Psoas muscle (tissue), 8 donors: ENCODE measurements around the gene OR6B1. TPM values are rescaled to one million over a fixed set of nuclear protein-coding genes. Genes with fewer than 3 reads are reported as not detected.

ENCODE experiments used
- ATAC-seq, 4 donors: fragments of 200-7000 bp; cut with Tn5 transposase; one replicate each; pipeline ENCODE4 v1.9.1; 2020; ENCODE audit warnings: moderate library complexity in 3 of 4, mild to moderate bottlenecking in 2 of 4
- DNase-seq, 2 donors: peaks; one replicate each; pipeline ENCODE4 v3.0.0-alpha.2; 2020
- H3K27ac ChIP-seq: fragments of 200-600 bp; one replicate; pipeline ENCODE4 v1.8.0; 2022
- H3K27me3 ChIP-seq, 3 donors: fragments of 200-600 bp in 1 of 3; one replicate each; pipeline versions ENCODE4 v1.6.1 to v1.8.0; 2013 to 2022; ENCODE audit warnings: low read length in 2 of 3, mild to moderate bottlenecking in 2 of 3, moderate library complexity in 1 of 3; ENCODE audit not compliant: insufficient read depth in 3 of 3
- H3K36me3 ChIP-seq, 2 donors: fragments of 200-600 bp in 1 of 2; one replicate each; pipeline versions ENCODE4 v1.6.1 to v1.8.0; 2013 to 2022; ENCODE audit warnings: low read depth in 1 of 2, mild to moderate bottlenecking in 1 of 2, moderate library complexity in 1 of 2; ENCODE audit not compliant: insufficient read depth in 1 of 2
- H3K4me1 ChIP-seq: fragments of 200-600 bp; one replicate; pipeline ENCODE4 v1.8.0; 2022
- H3K4me3 ChIP-seq: fragments of 200-600 bp; one replicate; pipeline ENCODE4 v1.8.0; 2022; ENCODE audit warnings: mild to moderate bottlenecking
- H3K9me3 ChIP-seq: fragments of 200-600 bp; one replicate; pipeline ENCODE4 v1.8.0; 2022
- CTCF ChIP-seq: fragments of 200-600 bp; IDR thresholded peaks from one replicate; pipeline ENCODE4 v1.8.0; 2022; ENCODE audit warnings: antibody characterized with exemption
- WGBS, 3 donors: extraction: QIAGEN DNeasy Blood & Tissue Kit; methylation state at CpG; one replicate each; pipeline versions ENCODE4 v1.1.6 to v1.1.7; 2013; 5-methylcytosine and 5-hydroxymethylcytosine counted together
- intact Hi-C, 2 donors: fragments of 100-400 bp; cut with DNase I; formaldehyde crosslinking; loops; one replicate each; pipeline versions ENCODE4 v1.11.0 to v1.14.2; 2022
- polyA plus RNA-seq, 3 donors: library from polyadenylated mRNA; stranded (reverse); fragments of 200-250 nt; gene quantifications; one replicate each; pipeline ENCODE4 v1.2.3, GENCODE V29; 2013
- total RNA-seq, 4 donors: library from RNA; stranded (reverse); fragmentation: NEBNext Ultra II Directional in 2 of 4; extraction: Animal tissue kit (Norgen Biotek cat#: 25700) in 2 of 4; gene quantifications; one replicate each; pipeline versions ENCODE4 v1.2.1 to v1.2.4, GENCODE V29; 2021 to 2023
- donor health status: healthy with polysubstance abuse.
- donor health status: DM: no; HTN: no; CAD: no; lungs with moderate emphysema.
- donor health status: Bipolar disorder and iron deficiency.
- donor health status: healthy.
- donor health status: DM: yes; HTN: yes; CAD: no.
- donor health status: DM: no; HTN: no; CAD: no.
- donor health status: DM: no; HTN: no; CAD: no.
- donor health status: DM: yes; HTN: yes; CAD: no.

Gene OR6B1
- total and polyA plus RNA-seq, 7 donors, result not detected

DNA sequence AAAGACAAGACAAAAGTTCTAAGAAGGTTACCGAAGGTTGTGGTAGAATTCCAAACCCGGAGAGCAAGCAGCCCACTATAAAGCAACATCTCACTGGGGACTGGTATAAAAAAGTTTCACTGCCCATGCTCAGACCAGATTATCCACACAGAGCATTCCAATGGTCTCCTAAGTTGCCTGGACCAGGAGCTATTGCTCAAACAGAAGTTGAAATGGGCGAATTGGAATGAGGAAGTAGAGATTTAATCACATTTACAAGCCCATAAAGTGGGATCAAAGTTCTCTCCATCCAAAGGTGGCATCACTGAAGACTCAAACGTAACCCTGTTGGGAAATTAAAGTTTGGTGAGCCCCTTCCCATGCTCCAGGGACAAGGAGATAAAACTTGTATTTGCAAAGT, 25.7 kb upstream of the OR6B1 start:
- no peaks in the 10 kb centered on the region for H3K27me3 ChIP-seq
- no peak overlapping the region for H3K27ac ChIP-seq
- no peaks in the 10 kb centered on the region for H3K9me3 ChIP-seq
- WGBS, 3 donors, result 72 to 78% (median 73%) methylated on average over 4 of the region's 4 CpGs
- DNase-seq, result no peak
- intact Hi-C loops, result no loop called here
- no peak overlapping the region for H3K4me3 ChIP-seq
- no peaks in the 10 kb centered on the region for H3K36me3 ChIP-seq
- no peak for TF ChIP-seq CTCF
- no peak for ATAC-seq
- H3K4me1 ChIP-seq, result no peaks in the 10 kb centered on the region

DNA sequence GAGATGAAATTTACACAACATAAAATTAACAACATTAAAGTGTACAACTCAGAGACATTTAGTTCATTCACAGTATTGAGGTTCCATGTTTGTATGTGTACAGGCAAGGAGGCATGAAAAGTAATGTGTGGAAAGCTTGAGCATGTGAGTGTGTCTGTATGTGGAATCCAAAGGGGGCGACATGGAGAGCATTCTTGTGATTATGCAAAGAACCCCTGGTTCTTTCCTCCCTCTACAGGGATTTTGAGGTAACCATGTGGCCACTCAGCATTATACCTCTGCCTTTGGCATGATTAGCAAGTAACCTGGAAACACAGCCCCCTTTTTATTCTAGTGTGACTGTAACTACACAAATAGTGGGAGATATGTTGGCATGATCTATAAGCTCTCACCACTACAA, 24.5 kb upstream of the OR6B1 start:
- H3K4me1 ChIP-seq, result no peaks in the 10 kb centered on the region
- intact Hi-C loops, result loop anchor here in 1 of 2 donors (5.0 kb wide), 1 partner anchor 43 kb away; no protein-coding TSS in a partner anchor
- ATAC-seq (no peak), DNase-seq (no peak)
- no peak overlapping the region for H3K4me3 ChIP-seq
- H3K27me3 ChIP-seq, result no peaks in the 10 kb centered on the region
- H3K36me3 ChIP-seq, result no peaks in the 10 kb centered on the region
- 41 to 52% (median 48%) methylated on average over 1 of the region's 1 CpG for WGBS, 3 donors
- TF ChIP-seq CTCF, result no peak
- no peak overlapping the region for H3K27ac ChIP-seq
- no peaks in the 10 kb centered on the region for H3K9me3 ChIP-seq

GRCh38 chr7:143978585-143978984, 21.5 kb upstream of the OR6B1 start:
- Histone ChIP-seq H3K9me3 (no peaks in the 10 kb centered on the region), H3K36me3 (no peaks in the 10 kb centered on the region), H3K4me3 (no peak overlapping the region), H3K4me1 (no peaks in the 10 kb centered on the region), H3K27ac (no peak overlapping the region), H3K27me3 (no peaks in the 10 kb centered on the region)
- TF ChIP-seq CTCF, result no peak
- no peak for DNase-seq
- no peak for ATAC-seq
- WGBS, 3 donors, result 62 to 70% (median 68%) methylated on average over 2 of the region's 2 CpGs
- intact Hi-C loops, result loop anchor here in 1 of 2 donors (5.0 kb wide), 1 partner anchor 46 kb away; no protein-coding TSS in a partner anchor

DNA sequence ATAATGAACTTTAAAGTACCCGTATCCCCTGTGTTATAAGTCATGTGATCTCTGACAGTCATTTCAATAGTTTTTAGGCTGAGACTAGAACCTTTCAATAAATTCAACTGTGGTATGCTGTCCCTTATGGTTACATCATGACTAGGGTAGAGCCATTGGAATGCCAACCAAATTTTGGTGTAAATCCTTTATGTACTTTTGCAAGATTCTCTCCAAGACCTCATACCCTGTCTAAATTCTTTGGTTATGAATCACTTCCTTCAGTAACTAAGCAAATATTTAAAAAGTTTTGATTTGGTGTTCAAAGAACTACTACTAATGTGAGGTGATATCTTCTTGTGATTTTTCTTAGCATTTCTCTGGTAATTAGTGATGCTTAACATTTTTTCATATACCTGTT, 20.8 kb upstream of the OR6B1 start:
- H3K36me3 ChIP-seq, result no peaks in the 10 kb centered on the region
- H3K4me1 ChIP-seq, result no peaks in the 10 kb centered on the region
- no peak for ATAC-seq
- no peaks in the 10 kb centered on the region for H3K27me3 ChIP-seq
- DNase-seq, result no peak
- H3K9me3 ChIP-seq, result no peaks in the 10 kb centered on the region
- intact Hi-C loops, result loop anchor here in 1 of 2 donors (5.0 kb wide), 1 partner anchor 47 kb away; no protein-coding TSS in a partner anchor
- no peak overlapping the region for H3K4me3 ChIP-seq
- H3K27ac ChIP-seq, result no peak overlapping the region
- TF ChIP-seq CTCF, result no peak
- 72 to 82% (median 75%) methylated on average over 1 of the region's 1 CpG for WGBS, 3 donors

DNA sequence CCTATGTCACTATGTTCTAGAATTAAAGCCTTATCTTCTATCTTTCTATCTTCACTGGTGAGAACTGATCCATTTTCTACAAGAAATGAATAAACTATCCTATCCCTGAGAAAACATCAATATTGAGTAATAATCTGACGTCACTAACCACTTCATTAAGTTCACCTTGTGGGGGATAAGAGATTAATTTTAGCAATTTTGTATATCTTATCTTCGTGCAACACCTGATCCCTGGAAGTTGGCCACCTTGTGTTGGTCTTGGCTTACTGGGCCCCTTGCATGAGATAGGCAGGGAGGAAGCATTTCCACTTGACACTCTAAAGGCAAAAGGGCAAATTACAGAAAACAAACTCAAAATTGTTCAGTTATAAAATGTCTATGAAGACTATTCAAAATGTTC, 20.1 kb upstream of the OR6B1 start:
- WGBS, 3 donors, result 77 to 80% (median 78%) methylated on average over 2 of the region's 2 CpGs
- intact Hi-C loops, result loop anchor here in 1 of 2 donors (5.0 kb wide), 1 partner anchor 48 kb away; no protein-coding TSS in a partner anchor

More for the DNA sequence above, 20.1 kb upstream of the OR6B1 start:
- DNase-seq, result no peak
- TF ChIP-seq CTCF, result no peak
- H3K27me3 ChIP-seq, result no peaks in the 10 kb centered on the region
- H3K9me3 ChIP-seq, result no peaks in the 10 kb centered on the region
- H3K4me3 ChIP-seq, result no peak overlapping the region
- H3K27ac ChIP-seq, result no peak overlapping the region
- no peak for ATAC-seq
- no peaks in the 10 kb centered on the region for H3K36me3 ChIP-seq
- no peaks in the 10 kb centered on the region for H3K4me1 ChIP-seq
